H7 (cell line): ENCODE results near the gene KANSL1L. TPM values are rescaled to one million over a fixed set of nuclear protein-coding genes. Genes with fewer than 3 reads are reported as not detected.

Experiments used
- DNase-seq: peaks from one replicate; pipeline ENCODE4 v3.0.0; 2012
- H3K27me3 ChIP-seq: 2 replicates; pipeline ENCODE4 v1.6.0; 2011; ENCODE audit warnings: mild to moderate bottlenecking, low read length; ENCODE audit not compliant: control insufficient read depth, insufficient read depth
- H3K36me3 ChIP-seq: replicated peaks from 2 replicates; pipeline ENCODE4 v1.5.1; 2011; ENCODE audit warnings: low read length; ENCODE audit not compliant: control insufficient read depth, insufficient read depth
- H3K4me3 ChIP-seq: 2 replicates; pipeline ENCODE4 v1.5.1; 2011; ENCODE audit warnings: low read depth, mild to moderate bottlenecking, control low read depth, low read length, moderate library complexity; ENCODE audit not compliant: insufficient read depth
- total RNA-seq: library from RNA; depleted of rRNA; stranded (reverse); fragments of >200 nt; shearing (Covaris generic); gene quantifications from 2 replicates; pipeline ENCODE4 v1.2.3, GENCODE V29; 2014; rRNA removed

KANSL1L gene, protein sequence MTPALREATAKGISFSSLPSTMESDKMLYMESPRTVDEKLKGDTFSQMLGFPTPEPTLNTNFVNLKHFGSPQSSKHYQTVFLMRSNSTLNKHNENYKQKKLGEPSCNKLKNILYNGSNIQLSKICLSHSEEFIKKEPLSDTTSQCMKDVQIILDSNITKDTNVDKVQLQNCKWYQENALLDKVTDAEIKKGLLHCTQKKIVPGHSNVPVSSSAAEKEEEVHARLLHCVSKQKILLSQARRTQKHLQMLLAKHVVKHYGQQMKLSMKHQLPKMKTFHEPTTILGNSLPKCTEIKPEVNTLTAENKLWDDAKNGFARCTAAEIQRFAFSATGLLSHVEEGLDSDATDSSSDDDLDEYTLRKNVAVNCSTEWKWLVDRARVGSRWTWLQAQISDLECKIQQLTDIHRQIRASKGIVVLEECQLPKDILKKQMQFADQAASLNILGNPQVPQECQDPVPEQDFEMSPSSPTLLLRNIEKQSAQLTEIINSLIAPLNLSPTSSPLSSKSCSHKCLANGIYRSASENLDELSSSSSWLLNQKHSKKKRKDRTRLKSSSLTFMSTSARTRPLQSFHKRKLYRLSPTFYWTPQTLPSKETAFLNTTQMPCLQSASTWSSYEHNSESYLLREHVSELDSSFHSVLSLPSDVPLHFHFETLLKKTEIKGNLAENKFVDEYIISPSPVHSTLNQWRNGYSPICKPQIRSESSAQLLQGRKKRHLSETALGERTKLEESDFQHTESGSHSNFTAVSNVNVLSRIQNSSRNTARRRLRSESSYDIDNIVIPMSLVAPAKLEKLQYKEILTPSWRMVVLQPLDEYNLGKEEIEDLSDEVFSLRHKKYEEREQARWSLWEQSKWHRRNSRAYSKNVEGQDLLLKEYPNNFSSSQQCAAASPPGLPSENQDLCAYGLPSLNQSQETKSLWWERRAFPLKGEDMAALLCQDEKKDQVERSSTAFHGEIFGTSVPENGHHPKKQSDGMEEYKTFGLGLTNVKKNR
- 8.9 and 11.4 TPM in 2 replicates for total RNA-seq

DNA sequence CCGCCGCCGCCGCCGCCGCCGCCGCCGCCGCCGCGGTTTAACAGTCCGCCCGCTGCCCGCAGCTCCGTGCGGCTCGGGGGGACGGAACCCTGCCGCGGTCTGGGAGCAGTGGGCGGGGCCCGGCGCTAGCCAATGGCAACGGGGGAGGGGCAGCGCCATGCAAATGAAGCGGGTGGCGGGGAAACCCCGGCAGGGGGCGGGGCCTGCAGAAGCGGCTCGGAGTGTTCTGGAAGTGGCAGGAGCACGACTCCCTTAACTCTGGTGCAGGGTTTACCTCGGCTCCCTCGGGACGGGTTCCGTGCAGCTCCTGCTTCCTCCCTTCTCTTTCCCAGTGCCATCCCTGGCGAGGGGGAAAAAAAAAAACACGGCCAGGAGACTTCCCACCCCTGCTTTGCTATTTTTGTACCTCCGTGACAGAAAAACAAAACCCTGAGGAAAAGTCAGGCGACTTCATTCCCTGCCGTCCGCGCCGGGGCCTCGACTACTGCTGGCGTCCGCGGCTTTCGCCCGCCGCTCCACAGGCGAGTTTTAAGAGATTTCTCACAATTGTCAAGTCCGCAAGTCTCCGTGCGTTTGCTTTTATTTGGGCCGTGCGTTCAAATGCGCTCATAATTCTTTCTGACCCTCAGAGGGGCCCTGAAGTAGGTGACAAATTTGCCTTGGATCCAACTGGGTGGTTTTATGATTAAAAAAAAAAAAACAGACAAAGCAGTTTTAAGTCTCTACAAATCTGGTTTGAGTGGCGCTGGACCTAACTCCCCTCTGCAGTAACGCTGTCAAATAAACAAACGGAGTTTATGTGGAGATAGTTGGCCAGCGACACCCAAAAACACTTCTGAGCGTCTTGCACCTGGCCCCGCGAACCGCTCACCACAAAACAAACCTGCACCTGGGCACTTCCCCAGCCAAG, at the start of gene KANSL1L:
TSS of gene KANSL1L (minus strand) at position 101 of the 910 bp plus-strand sequence. CDS start 16,827 bp downstream, outside the sequence.
- DNase-seq = peak; percentile 95

DNA sequence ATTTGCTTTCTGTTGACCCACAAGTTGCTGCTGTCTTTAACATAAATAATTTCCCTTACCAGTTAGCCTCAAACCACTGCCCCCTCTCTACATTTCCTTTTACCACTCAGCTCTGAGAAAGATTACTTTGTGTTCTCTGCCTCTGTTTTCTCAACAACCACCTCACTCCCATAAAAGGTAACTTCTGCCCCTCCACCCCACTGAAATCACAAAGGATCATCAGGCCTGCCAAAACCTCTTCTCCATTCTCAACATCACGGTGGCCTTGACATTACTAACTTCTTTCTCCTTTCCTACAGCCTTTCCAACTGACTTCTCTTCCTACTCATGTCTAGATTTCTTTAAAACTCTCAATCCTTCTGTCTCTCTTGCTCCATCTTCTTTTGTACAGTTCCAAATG, 43.9 kb upstream of the KANSL1L start:
- no peaks in the 10 kb centered on the region for H3K27me3 ChIP-seq
- H3K36me3 ChIP-seq = no peaks in the 10 kb centered on the region
- DNase-seq = no peak
- no peak overlapping the region for H3K4me3 ChIP-seq

More for the DNA sequence above, at the start of gene KANSL1L:
- no peaks in the 10 kb centered on the region for H3K27me3 ChIP-seq
- H3K4me3 ChIP-seq = peak within 1 kb of the TSS; percentile 86
- H3K36me3 ChIP-seq = no peaks in the 10 kb centered on the region

DNA sequence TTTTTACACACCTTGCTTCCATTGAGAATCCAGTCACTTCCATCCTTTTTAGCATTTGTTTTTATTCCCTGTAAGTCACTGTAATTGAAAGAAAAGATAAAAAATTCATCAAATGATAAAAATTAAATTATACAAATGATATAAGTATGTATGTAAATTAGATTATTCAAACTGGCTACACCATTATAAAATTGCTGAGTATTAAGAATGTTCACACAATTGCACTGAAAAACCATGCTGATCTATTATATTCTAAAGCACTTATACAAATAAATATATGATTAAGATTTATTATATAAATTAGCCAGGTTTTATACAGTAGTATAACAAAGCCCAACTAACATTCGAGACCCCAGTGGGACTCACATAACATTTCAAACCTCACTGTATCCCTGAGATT, 39.0 kb upstream of the KANSL1L start:
- H3K4me3 ChIP-seq = no peak overlapping the region
- H3K36me3 ChIP-seq = no peaks in the 10 kb centered on the region
- no peak for DNase-seq
- H3K27me3 ChIP-seq = no peaks in the 10 kb centered on the region

DNA sequence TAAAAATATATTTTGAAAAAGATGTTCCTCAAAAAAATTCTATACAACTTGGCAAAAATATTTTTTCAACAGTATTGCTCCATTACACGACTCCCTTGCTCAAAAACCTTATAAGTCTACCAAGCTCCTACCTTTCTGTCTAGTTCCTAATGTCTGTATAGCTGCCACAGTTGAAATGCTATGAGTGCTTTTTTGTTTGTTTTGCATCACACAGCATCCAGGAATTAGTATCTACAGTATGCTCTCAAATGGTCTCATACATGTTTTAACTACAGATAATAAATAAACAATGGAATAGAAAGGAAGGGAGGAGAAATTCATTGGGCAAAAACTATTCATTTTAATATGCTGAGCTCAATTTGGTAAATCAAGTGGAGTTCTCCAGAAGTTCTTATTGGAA, 36.7 kb upstream of the KANSL1L start:
- DNase-seq = no peak
- no peaks in the 10 kb centered on the region for H3K36me3 ChIP-seq
- no peak overlapping the region for H3K4me3 ChIP-seq
- H3K27me3 ChIP-seq = no peaks in the 10 kb centered on the region

DNA sequence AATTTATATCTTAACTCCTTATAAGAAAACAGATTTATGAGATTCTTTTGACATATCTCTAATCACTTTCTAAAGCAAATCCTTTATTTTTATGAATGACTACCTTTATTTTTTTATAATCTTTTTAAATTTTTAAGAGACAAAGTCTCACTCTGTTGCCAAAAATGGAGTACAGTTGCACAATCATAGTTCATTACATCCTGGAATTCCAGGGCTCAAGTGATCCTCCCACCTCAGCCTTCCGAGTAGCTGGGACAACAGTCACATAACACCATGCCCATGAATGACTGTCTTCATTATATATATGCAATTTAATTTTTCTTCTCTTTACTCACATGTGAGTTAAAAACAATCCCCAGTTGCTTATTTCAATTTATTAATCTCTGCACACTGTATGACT, 32.3 kb upstream of the KANSL1L start:
- DNase-seq = no peak
- Histone ChIP-seq H3K36me3 (no peaks in the 10 kb centered on the region), H3K4me3 (no peak overlapping the region), H3K27me3 (no peaks in the 10 kb centered on the region)

DNA sequence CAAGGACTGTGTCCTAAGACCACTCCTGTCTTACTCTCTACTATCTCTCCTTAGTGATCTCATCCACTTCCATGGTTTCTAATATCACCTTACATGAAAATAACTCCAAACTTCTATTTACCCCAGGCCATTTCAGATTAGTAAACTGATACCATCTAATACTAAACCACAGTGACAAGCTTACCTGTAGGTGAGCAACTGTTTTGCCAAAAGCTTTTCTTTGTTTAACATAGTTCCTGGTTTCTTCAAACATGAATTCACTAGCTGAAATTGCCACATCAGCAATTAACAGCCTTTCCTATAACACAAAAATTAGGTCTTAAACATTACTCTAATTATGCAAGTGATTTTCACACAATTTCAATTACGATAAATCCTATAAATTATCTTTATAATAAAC, 31.9 kb upstream of the KANSL1L start:
- no peak for DNase-seq
- no peak overlapping the region for H3K4me3 ChIP-seq
- no peaks in the 10 kb centered on the region for H3K36me3 ChIP-seq
- H3K27me3 ChIP-seq = no peaks in the 10 kb centered on the region

DNA sequence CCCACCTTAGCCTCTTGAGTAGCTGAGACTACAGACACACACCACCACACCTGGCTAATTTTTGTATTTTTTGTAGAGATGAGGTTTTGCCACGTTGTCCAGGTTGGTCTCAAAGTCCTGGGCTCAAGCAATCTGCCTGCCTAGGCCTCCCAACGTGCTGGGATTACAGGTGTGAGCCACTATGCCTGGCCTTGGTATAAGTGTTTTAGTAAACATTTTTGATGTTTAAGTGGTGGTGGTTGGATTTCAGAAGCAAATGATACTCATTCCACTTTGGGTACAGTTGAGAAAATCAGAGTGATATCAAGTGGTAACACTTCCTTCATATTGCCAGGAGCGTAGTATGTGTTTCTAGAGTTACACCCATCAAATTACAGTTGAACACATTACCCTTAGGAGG, 28.6 kb upstream of the KANSL1L start:
- Histone ChIP-seq H3K4me3 (no peak overlapping the region), H3K36me3 (no peaks in the 10 kb centered on the region), H3K27me3 (no peaks in the 10 kb centered on the region)
- no peak for DNase-seq

DNA sequence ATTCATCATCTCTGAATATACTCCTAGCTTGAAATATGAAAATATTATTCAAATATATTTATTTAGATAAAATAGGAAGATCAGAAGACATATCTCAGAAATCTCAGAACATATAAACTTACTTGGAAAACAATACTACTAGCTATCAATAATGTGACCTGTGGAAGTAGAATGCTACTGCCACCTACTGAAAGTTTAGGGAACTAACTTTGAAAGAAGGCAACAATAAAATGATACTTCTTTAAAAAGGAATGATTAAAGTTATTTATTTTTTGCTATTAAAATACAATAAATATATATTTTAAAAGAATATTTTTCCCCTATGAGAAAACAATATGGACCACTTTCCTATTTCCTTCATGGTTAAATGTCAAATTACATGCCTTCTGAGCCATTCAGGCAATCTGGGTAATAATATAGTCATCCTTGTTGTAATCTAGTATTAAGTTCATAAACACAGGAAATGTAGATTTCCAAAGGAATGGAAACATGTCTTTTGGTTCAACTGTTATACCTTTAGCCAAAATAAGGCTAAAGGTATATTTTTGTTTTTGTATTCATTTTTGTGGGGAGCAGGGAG, 28.1 kb upstream of the KANSL1L start:
- no peak for DNase-seq

DNA sequence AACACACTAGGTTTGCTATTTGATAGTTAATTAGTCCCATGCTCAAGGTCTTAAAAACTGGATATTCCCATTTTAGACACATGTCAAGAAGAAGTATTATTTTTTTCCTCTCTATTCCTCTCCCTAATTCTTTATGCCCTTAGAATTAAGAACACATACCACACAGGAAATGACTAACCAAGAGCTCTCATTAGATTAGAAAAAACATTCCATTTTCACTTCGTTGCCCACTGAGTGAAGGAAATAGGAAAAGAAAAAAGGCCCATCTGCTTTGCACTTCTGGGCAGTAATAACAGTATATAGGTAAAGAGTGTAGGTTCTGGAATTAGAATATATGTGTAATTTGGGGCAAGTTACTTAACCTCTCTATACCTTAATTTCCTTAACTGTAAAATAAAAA, 27.1 kb upstream of the KANSL1L start:
- Histone ChIP-seq H3K27me3 (no peaks in the 10 kb centered on the region), H3K4me3 (no peak overlapping the region), H3K36me3 (no peaks in the 10 kb centered on the region)
- DNase-seq = no peak

More for the DNA sequence above, 28.1 kb upstream of the KANSL1L start:
- no peaks in the 10 kb centered on the region for H3K27me3 ChIP-seq
- H3K4me3 ChIP-seq = no peak overlapping the region
- H3K36me3 ChIP-seq = no peaks in the 10 kb centered on the region

DNA sequence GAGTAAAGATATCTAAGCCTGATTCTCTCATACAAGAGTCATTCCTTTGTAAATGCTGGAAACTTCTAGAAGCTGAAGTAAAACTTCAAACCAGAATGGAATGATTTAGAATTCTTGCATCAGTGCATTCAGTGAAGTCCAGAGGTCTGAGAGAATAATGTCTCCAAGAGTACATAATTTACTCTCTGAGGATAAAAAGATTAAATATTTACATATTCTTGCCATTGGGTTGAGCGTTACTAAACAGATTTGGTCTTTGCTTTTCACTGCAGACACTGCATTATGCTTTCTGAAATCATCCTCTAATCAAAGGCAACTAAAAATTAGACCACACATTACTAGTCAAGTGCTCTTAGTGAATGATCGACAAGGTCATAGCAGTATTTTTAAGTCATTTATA, 26.5 kb upstream of the KANSL1L start:
- Histone ChIP-seq H3K27me3 (no peaks in the 10 kb centered on the region), H3K4me3 (no peak overlapping the region)

DNA sequence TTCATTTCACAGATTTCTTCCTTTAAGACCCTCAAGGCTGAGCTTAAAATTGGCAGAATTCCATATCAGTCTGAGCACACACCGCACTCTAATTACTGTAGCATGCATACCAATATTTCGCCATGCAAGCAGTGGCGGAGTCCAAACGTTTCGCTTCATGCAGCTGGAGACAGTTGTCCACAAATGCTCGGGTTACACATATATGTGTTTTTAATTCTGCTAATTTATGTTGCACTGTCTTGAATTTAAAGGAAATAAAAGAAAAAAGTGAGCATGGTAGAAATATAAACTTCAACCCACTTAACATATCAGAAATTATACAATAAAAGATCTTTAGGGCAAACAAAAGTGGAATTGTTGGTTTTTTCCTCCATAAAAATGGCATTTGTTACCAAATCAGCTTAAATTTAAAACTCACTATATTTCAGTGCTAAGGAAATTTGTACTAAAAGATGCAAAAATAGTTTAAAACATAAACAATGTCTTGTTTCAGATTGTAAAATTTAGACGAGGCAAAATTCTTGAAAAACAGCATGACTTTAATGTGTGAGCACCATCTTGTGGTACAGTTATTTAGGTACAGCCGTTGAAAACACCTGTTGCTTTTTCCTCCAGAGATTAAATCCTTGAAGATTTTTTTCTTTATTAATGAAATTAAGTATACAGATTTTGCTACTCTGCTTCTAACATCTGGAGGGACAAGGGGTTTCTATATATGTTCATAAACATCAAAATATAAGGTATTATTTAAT, 24.1 kb upstream of the KANSL1L start:
- no peak for DNase-seq
- H3K36me3 ChIP-seq = no peaks in the 10 kb centered on the region
- no peak overlapping the region for H3K4me3 ChIP-seq
- H3K27me3 ChIP-seq = no peaks in the 10 kb centered on the region

More for the DNA sequence above, 26.5 kb upstream of the KANSL1L start:
- DNase-seq = no peak
- no peaks in the 10 kb centered on the region for H3K36me3 ChIP-seq

DNA sequence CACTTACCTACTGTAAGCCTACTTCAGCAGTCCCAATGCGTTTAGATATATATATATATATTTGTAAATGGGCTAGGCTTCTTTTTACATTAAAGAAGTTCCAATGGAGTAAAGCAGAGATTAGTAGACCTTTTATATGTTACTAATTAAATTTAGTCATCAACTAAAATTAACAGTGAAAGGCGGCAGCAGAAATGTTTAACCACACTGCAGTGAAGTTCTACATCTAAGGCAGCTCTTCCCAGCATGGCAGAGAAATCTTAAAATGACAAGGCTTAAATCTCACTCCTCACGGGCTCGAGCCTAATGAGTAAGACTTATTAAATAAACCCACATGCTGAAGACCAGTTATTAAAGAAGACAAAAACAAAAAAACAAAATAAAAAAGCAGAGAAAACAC, 19.1 kb upstream of the KANSL1L start:
- no peak overlapping the region for H3K4me3 ChIP-seq

DNA sequence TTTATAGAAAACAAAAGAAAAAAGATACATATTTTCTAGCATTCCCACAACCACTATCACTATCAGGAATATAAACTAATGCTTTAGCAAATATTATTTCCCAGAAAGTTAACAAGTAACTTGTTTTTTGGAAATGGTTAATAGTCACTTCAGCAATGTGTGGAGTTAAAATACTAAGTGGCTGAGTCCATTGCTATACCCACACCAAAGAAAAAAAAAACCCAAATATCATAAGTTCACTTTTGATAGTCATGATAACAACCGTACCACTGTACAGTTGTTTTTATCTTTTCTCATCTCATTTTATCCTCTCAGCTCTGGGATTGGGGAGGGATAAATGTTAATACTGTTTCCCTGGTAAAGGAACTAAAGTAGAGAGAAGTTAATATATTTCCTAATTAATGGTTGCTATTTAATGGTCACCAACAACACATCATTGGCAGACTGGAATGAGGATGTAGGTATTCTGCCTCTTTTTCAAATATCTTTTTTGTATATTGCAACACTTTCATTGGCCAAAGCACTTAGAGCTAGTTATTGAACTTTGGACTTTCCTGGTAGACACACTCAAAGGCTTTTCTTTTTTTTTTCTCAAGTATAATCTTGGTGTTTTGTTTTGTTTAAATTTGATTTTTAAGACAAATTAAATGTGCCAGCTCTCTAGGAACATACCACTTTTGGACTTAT, 18.4 kb upstream of the KANSL1L start:
- Histone ChIP-seq H3K4me3 (no peak overlapping the region), H3K36me3 (no peaks in the 10 kb centered on the region), H3K27me3 (no peaks in the 10 kb centered on the region)
- no peak for DNase-seq

More for the DNA sequence above, 19.1 kb upstream of the KANSL1L start:
- H3K27me3 ChIP-seq = no peaks in the 10 kb centered on the region
- H3K36me3 ChIP-seq = no peaks in the 10 kb centered on the region
- no peak for DNase-seq
